ENCODE data around the gene TIMMDC1. TPM values are rescaled to one million over a fixed set of nuclear protein-coding genes. Genes with fewer than 3 reads are reported as not detected.
A peak's percentile ranks its signal among the peaks of the same experiment; 100 is the strongest.

TIMMDC1 gene
- total RNA-seq, 4 donors from 2014 or later, result 16.2 to 52.8 (median 45.8) TPM

GRCh38 chr3:119494597-119494996, 3.8 kb upstream of the TIMMDC1 start:
- DNase-seq, result no peak
- TF ChIP-seq POLR2A (IDR thresholded peaks at IDR 0.05), result no peak
- TF ChIP-seq, protein P1, sequence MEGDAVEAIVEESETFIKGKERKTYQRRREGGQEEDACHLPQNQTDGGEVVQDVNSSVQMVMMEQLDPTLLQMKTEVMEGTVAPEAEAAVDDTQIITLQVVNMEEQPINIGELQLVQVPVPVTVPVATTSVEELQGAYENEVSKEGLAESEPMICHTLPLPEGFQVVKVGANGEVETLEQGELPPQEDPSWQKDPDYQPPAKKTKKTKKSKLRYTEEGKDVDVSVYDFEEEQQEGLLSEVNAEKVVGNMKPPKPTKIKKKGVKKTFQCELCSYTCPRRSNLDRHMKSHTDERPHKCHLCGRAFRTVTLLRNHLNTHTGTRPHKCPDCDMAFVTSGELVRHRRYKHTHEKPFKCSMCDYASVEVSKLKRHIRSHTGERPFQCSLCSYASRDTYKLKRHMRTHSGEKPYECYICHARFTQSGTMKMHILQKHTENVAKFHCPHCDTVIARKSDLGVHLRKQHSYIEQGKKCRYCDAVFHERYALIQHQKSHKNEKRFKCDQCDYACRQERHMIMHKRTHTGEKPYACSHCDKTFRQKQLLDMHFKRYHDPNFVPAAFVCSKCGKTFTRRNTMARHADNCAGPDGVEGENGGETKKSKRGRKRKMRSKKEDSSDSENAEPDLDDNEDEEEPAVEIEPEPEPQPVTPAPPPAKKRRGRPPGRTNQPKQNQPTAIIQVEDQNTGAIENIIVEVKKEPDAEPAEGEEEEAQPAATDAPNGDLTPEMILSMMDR (IDR thresholded peaks at IDR 0.05), result no peak
- intact Hi-C loops (cut with DNase I), result no loop called here
- Histone ChIP-seq H3K9me3 (no peaks in the 10 kb centered on the region), H3K4me3 (no peak overlapping the region), H3K27me3 (no peaks in the 10 kb centered on the region), H3K36me3 (peaks cover 0 to 30% (median 0%) of the 10 kb centered on the region in 3 donors), H3K4me1 (peaks cover 6 to 19% (median 7%) of the 10 kb centered on the region in 3 donors), H3K27ac (no peak overlapping the region)
- WGBS, 2 donors, result 80 to 94% methylated on average over 2 of the region's 2 CpGs

- Histone ChIP-seq H3K9me3 (no peaks in the 10 kb centered on the region), H3K36me3 (peaks cover 0 to 9% (median 0%) of the 10 kb centered on the region in 3 donors), H3K4me3 (peak overlapping the region; percentile 73 to 80 (median 77)), H3K27me3 (no peaks in the 10 kb centered on the region), H3K4me1 (peaks cover 10 to 41% (median 13%) of the 10 kb centered on the region in 3 donors), H3K27ac (peak overlapping the region; percentile 94 to 97 (median 96))
- WGBS, 2 donors, result 4 to 6% methylated on average over 7 to 8 of the region's 8 CpGs
- DNase-seq, result no peak
- intact Hi-C loops (cut with DNase I), result no loop called here
- TF ChIP-seq, protein P1 (IDR thresholded peaks at IDR 0.05), result no peak
- TF ChIP-seq POLR2A (IDR thresholded peaks at IDR 0.05), result no peak
Observed at GRCh38 chr3:119497820-119498185, 544 bp upstream of the TIMMDC1 start.

DNA sequence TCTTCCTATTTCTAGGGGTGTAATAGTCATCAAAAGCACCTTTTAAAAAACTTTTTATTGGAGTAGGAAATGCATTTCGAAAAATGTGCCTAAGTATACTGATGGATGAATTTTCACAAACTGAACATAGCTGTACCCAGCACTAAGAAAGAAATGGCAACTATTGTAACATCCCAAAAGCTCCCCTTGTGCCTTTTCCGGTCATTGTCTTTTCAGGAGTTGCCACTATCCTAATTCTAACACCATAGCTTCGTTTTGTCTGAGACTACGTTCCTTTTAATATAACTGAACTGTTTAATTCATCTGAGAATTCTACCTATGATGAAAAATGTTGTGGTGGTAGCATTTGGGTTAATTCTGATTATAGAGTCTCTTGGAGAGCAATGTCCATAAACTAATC, 1.9 kb downstream of the TIMMDC1 start:
- H3K27me3 ChIP-seq, result no peaks in the 10 kb centered on the region
- no peak overlapping the region for H3K4me3 ChIP-seq
- no peak for TF ChIP-seq POLR2A (IDR thresholded peaks at IDR 0.05)
- TF ChIP-seq, protein P1 (IDR thresholded peaks at IDR 0.05), result no peak
- no peaks in the 10 kb centered on the region for H3K9me3 ChIP-seq
- peaks cover 0 to 33% (median 2%) of the 10 kb centered on the region in 3 donors for H3K36me3 ChIP-seq
- no peak overlapping the region for H3K27ac ChIP-seq
- H3K4me1 ChIP-seq, result peaks cover 10 to 41% (median 13%) of the 10 kb centered on the region in 3 donors
- intact Hi-C loops (cut with DNase I), result no loop called here
- no peak for DNase-seq
- WGBS, 2 donors, result 55 to 62% methylated on average over 4 of the region's 4 CpGs

DNA sequence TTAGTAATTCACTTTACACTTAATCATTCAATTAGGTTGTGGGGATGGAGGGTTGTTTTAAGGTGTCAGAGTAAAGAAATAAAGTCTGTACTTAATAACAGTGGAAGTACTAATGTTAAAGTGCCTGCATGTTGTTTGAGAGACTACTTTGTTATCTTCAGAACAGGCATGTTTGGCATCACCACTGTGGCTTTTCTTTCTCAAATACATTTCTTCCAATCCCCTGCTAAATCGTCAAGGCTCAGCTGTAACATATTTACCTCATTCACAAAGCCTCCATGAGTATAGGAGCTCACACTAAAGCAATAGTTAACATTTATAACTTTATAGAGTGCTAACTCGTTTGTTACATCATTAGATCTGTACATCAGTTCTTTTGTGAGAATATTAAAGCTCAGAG, 2.6 kb downstream of the TIMMDC1 start:
- DNase-seq, result no peak
- WGBS, 2 donors, result 34 to 40% methylated on average over 2 of the region's 2 CpGs
- Histone ChIP-seq H3K27ac (no peak overlapping the region), H3K4me1 (peaks cover 10 to 41% (median 13%) of the 10 kb centered on the region in 3 donors), H3K27me3 (no peaks in the 10 kb centered on the region), H3K36me3 (peaks cover 0 to 40% (median 5%) of the 10 kb centered on the region in 3 donors), H3K4me3 (no peak overlapping the region), H3K9me3 (no peaks in the 10 kb centered on the region)
- TF ChIP-seq, protein P1 (IDR thresholded peaks at IDR 0.05), result no peak
- no peak for TF ChIP-seq POLR2A (IDR thresholded peaks at IDR 0.05)
- intact Hi-C loops (cut with DNase I), result no loop called here

DNA sequence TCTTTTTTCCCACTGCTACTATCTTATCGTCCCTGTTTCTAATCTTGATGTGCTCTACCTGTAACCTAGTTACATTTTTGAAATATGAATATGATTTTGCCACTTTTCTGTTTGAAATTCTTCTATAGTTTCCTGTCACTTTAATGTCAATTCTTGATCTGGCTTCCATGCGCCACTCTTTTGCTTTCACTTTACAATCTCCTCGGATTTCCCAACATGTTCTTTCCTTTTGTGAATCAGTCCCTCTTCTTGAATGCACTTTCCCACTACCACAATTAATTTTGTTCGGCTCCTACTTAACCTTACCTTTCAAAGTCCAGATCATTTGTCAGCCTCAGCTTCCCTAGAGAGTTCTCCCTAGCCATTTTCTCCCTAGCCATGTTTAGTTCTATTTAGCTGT, 8.3 kb downstream of the TIMMDC1 start:
- Histone ChIP-seq H3K36me3 (peaks cover 0 to 95% (median 16%) of the 10 kb centered on the region in 3 donors), H3K4me1 (peaks cover 0 to 2% (median 0%) of the 10 kb centered on the region in 3 donors), H3K9me3 (no peaks in the 10 kb centered on the region), H3K27me3 (no peaks in the 10 kb centered on the region), H3K27ac (no peak overlapping the region), H3K4me3 (no peak overlapping the region)
- DNase-seq, result no peak
- TF ChIP-seq POLR2A (IDR thresholded peaks at IDR 0.05), result no peak
- TF ChIP-seq, protein P1 (IDR thresholded peaks at IDR 0.05), result no peak
- 52 to 62% methylated on average over 4 of the region's 4 CpGs for WGBS, 2 donors
- intact Hi-C loops (cut with DNase I), result no loop called here
